HTR-8/SVneo (cell line): ENCODE measurements around the gene SPATA7.
A peak's percentile ranks its signal among the peaks of the same experiment; 100 is the strongest.
"Not testable (repeated sequence)": the region's sequence is repeated elsewhere in the genome, so short reads cannot be mapped to it uniquely, and the experiment has no call there.

ENCODE experiments used
- DNase-seq: peaks from one replicate; pipeline ENCODE4 v3.0.0; 2011; ENCODE audit warnings: low spot score, mixed read lengths; ENCODE audit not compliant: insufficient read length
- FAIRE-seq: peaks from 2 replicates; lab custom pipeline; 2011; peaks lifted over from hg19 to GRCh38; lab: Jason Lieb, UNC

SPATA7 gene, protein sequence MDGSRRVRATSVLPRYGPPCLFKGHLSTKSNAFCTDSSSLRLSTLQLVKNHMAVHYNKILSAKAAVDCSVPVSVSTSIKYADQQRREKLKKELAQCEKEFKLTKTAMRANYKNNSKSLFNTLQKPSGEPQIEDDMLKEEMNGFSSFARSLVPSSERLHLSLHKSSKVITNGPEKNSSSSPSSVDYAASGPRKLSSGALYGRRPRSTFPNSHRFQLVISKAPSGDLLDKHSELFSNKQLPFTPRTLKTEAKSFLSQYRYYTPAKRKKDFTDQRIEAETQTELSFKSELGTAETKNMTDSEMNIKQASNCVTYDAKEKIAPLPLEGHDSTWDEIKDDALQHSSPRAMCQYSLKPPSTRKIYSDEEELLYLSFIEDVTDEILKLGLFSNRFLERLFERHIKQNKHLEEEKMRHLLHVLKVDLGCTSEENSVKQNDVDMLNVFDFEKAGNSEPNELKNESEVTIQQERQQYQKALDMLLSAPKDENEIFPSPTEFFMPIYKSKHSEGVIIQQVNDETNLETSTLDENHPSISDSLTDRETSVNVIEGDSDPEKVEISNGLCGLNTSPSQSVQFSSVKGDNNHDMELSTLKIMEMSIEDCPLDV

DNA sequence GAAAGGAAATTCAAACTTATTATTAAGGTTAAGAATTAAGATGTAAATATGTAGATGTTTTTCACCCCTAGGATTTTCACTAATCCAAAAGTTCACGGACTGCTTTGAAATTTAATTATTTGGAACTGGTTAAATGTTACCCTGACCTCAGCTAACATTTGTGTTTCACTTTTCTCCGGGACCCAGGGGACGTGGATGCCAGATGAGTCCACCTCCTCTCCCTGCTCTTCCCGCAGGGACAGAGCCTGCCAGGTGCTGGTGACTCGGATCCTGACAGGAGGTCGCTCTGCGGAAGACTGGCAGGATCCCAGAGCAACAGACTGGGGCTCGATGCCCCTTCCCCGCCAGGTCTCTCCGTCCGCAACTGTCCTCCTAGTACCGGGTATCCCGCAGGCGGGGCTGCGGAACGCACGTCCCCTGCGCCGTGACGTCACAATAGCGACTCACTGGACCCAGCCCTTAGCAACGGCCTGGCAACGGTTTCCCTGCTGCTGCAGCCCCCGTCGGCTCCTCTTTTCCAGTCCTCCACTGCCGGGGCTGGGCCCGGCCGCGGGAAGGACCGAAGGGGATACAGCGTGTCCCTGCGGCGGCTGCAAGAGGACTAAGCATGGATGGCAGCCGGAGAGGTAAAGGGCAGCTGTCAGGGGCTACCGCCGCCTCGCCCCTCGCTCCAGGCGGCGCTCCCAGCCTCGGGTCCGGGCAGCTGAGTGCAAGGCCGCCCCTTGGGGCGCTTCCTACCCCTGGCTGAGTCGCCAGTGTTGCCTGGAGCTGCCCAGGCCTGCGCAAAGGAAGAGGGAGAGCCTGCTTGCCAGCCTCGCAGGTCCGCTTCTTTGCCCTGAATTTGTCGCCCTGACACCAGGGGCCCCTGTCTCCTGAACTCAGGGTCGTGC is at the start of gene SPATA7:
SPATA7 (plus strand) TSS at position 446 of the 890 bp plus-strand sequence; CDS start at position 608, 162 bp downstream.
- peak; percentile 88 for DNase-seq
- FAIRE-seq: peak; percentile 94

DNA sequence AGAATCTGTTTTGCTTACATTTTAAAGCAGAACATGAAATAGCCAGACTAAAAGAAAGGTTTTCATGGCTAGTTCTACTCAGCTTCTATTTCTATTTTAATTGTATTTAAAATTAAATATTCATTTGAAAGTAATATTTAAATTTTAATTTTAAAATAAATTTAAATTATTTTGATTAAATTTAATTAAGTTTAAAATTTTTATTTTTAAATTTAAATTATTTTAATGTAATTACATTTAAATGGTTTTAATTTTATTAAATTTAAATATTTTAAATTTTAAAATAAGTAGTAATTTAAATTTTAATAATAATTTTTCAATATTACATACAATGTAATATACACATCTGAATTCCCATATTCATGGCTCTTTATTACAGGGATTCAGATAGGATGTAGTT is 45.1 kb upstream of the SPATA7 start:
- DNase-seq (no peak), FAIRE-seq (no peak)

DNA sequence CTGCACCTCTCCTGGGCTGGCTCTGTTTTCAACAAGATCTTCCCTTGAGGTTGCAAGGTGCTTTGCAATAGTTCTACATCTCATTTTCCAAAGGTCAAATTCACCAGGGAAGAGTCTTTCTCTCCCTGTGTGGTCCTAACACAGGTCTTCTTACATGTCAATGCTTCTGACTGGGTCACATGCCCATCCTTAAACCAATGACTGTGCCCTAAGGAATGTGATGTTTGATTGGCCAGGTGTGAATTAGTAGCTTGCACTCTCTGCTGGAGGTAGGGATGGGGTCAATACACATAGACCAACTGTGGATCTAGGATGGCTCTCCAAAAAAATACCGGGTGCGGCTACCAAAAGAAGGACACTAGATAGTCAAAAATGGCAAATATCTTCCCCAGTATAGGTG is 42.5 kb upstream of the SPATA7 start:
- FAIRE-seq: no peak
- DNase-seq: no peak

DNA sequence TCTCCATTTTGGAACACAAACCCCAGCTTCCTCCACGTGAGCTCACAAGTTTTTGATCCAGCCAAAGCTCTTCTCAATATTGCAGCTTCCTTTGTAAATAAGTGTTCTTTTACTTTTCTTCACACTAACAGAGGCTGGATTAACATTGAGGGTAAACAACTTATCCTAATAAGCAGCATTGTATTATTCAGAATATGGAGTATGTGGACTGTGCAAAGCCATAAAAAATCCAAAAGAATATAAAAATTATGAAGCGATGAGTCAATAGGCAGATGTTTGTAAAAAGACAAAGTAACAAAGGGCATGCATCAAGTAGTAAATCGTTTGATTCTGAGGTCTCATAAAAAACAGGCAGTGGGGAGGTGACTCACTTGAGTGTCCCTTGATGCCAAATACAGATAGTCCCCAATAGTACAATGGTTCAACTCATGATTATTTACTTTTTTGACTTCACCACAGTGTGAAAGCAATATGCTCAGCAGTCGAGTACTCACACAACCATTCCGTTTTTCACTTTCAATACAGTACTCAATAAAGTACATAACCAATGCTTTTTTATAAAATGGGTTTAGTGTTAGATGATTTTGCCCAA is 39.3 kb upstream of the SPATA7 start:
- no peak for FAIRE-seq
- DNase-seq: no peak

DNA sequence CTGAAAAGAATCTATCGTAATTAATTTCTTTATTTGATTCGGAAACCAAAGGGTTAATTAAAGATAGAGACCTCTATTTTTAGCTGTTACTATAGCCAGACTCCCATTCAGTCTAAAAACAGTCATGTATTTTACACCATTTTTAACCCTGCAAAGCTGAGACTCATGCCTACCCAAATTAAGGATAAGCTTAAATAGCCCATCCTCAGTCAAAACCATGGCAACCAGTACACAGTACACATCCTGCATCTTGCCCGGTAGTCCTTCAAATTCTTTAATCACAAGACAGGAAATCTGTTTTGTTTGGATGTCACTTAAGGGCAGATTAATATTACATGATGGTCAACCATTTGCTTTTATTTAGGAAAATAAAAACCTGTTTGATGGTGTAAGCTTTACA is 36.9 kb upstream of the SPATA7 start:
- FAIRE-seq: no peak
- no peak for DNase-seq

DNA sequence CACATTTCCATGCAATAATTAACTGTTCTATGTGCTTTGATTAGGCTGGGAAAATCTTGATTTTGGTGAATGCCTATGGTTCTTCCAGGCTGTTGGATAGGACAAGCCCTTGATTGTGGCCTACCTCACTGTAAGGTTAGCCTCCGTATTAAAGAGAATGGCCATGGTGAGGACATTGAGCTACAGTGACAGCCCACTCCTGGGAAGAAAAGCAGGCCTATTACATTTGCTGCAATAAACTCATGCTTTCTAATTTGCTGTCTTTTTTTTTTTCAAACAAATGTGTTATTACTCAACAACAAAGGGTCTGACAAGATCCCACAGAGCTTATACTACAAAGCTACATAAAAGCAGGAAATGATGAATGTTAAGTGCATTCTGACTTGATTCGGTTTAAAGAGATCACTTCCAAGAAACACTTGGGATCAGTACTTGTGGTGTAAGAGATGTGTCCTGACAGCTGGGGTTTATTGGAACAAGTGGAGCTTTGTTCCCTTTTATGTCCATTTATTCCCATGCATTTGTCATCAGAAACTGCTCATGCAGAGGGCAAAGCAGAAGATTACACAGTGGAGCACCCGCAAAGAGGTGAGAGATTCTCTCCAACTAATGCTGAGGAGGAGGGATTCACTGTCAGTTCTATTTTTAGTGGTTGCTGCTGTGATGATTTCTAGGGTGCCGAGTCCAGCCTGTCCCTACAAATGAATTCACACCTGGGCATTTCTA is 33.3 kb upstream of the SPATA7 start:
- DNase-seq: no peak

DNA sequence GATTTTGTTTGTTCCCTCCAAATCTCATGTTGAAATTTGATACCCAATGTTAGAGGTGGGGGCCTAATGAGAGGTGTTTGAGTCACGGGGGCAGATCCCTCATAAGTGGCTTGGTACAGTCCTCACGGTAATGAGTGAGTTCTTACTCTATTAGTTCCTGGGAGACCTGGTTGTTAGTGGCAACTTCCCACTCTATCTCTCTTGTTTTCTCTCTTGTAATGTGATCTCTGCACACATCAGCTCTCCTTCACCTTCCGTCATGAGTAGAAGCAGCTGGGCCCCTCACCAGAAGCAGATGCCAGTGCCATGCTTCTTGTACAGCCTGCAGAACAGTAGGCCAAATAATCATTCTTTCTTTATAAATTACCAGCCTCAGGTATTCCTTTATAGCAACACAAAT is 32.8 kb upstream of the SPATA7 start:
- DNase-seq: no peak
- FAIRE-seq: no peak

More for the DNA sequence above, 33.3 kb upstream of the SPATA7 start:
- FAIRE-seq: no peak

DNA sequence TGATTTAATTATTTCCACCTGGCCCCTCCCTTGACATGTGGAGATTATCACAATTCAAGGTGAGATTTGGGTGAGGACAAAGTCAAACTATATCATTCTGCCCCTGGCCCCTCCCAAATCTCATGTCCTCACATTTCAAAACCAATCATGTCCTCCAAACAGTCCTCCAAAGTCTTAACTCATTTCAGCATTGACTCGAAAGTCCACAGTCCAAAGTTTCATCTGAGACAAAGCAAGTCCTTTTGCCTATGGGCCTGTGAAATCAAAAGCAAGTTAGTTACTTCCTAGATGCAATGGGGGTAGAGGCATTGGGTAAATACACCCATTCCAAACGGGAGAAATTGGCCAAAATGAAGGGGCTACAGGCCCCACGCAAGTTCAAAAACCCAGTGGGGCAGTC is 31.1 kb upstream of the SPATA7 start:
- no peak for DNase-seq
- no peak for FAIRE-seq

DNA sequence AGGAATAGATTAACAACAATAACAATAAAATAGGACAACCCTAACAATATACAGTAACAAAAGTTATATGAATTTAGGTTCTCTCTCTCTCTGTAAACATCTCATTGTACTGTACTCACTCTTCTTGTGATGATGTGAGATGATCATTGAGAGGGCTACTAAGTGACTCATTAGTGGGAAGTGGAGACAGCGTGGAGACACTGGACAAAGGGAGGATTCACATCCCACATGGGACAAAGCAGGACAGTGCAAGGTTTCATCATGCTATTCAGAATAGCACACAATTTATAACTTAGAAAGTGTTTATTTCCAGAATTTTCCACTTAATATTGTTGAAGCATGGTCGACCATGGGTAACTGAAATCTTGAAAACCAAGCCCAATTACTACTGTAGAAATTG is 26.0 kb upstream of the SPATA7 start:
- no peak for FAIRE-seq
- no peak for DNase-seq

DNA sequence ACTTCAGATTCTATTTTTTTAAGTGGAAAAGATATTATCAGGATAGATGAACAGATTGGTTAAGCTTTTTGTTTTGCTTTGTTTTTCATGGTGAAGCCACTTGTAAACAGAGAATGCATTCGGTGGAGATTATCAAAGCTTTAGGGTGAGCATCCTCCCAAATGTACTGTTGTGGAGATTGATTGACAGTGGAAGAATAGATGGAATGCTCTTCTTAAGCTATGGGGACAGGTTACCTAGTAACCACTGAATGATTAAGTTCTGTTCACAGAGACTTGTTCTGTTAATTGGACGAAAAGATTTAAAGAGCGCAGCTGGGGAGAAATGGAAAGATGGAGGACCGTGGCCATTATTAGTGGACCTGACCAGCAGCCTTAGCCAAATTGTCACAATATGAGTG is 21.8 kb upstream of the SPATA7 start:
- DNase-seq (no peak), FAIRE-seq (no peak)

DNA sequence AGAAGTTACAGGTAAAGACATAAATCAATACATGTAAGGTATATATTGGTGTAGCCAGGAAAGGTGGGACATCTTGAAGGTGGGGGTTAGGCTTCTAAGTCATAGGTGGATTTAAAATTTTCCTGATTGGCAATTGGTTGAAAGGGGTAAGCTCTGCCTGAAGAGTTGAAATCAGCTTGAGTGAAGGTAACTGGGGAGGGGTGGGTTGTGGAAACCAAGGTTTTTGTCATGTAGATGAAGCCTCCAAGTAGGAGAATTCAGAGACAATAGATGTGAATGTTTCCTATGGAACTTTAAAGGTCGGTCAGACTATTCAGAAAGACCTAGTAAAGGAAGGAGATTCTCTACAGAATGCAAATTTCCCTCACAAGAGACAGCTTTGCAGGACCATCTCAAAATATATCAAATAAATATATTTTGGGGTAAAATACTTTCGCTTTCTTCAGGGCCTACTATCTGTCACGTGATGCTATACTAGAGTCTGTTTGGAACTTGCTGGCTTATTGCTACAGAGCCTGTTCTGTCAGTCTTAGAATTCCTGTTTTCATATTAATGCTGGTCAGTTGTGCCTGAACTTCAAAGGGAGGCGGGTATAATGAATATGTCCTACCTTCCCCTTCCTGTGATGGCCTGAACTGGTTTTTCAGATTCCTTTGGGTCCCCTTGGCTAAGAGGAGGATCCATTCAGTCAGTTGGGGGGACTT is 20.6 kb upstream of the SPATA7 start:
- DNase-seq: no peak
- no peak for FAIRE-seq

DNA sequence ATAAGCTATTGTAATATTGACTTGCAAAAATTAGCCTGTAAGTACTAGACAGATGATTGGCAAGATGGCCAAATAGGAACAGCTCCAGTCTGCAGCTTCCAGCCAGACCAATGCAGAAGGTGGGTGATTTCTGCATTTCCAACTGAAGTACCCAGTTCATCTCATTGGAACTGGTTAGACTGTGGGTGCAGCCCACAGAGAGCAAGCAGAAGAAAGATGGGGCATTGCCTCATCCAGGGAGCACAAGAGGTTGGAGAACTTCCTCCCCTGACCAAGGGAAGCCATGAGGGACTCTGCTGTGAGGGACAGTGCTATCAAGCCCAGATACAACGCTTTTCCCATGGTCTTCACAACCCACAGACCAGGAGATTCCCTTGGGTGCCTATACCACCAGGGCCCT is 16.0 kb upstream of the SPATA7 start:
- no peak for FAIRE-seq
- DNase-seq: no peak

DNA sequence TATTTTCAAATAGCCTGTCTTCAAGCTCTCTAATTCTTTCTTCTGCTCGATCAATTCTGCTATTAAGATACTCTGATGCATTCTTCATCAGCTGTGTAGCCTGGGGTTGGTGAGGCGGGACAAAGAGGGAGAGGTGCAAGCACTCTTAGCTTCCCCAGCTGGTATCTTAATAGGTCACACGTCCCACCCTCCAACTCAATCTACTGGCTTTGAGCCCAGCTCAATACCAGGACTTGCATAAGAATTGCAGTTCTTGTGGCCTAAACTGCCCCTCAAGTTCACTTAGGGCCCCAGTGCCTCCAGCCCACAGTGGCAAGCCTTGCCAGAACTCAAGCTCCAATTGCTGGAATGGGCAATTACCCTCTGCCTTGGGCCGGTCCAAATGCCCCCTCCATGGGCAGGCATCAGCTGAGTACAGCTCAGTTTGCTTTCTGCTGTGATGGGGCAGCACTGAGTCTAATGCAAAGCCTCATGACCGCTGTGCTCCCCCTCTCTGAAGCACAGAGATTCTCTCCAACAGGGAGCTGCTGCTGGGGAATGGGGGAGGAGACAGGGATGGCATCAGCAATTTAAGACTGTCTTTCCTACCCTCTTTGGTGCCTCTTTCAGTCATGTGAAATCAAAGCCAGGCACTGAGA is 5.6 kb upstream of the SPATA7 start:
- DNase-seq: no peak
- no peak for FAIRE-seq

DNA sequence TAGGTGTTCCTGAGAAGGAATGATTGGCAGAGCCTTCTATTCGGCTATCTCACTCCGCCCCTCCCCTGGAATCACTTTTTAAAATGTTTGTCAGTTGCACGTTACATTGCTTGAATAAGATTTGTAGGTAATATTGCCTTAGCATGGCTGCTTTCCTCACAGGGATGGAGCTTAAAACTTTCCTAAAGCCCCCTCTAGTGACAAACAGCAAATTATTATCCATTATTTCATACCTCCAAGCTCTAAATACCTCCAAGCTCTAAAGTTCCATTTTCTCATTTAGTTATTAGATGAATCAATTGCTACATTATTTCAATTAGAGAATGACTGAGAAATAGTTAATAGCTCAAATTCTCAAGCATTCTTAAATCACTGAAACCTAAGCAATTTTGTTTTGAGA is 5.1 kb upstream of the SPATA7 start:
- DNase-seq: peak; percentile 11

DNA sequence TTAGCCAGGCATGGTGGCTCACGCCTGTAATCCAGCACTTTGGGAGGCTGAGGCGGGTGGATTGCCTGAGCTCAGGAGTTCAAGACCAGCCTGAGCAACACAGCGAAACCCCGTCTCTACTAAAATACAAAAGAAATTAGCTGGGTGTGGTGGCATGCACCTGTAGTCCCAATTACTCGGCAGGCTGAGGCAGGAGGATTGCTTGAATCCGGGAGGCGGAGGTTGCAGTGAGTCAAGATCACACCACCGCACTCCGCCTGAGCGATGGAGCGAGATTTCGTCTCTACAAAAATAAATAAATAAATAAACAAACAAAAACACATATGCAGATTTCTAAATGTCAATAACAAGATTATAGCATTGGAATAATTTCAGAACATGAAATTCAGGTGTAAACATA is 3.8 kb upstream of the SPATA7 start:
- not testable (repeated sequence) for FAIRE-seq, DNase-seq

More for the DNA sequence above, 5.1 kb upstream of the SPATA7 start:
- FAIRE-seq: no peak

DNA sequence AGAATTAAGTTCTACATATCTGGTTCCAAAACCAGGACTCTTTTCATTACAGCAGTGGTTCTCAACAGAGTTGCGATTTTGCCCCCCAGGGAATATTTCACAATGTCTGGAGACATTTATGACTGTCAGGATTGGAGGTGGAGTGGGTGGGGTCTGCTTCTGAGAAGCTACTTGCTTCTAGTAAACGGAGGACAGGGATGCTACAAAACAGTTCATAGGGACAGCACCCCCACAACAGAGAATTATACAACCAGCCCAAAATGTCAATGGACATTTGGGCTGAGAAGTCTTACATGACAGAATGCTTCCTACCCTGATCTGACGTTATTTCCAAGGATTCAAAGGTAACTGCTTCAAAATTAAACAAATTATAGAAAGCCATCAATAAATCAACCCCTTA is 739 bp upstream of the SPATA7 start:
- DNase-seq (peak; percentile 8), FAIRE-seq (no peak)

DNA sequence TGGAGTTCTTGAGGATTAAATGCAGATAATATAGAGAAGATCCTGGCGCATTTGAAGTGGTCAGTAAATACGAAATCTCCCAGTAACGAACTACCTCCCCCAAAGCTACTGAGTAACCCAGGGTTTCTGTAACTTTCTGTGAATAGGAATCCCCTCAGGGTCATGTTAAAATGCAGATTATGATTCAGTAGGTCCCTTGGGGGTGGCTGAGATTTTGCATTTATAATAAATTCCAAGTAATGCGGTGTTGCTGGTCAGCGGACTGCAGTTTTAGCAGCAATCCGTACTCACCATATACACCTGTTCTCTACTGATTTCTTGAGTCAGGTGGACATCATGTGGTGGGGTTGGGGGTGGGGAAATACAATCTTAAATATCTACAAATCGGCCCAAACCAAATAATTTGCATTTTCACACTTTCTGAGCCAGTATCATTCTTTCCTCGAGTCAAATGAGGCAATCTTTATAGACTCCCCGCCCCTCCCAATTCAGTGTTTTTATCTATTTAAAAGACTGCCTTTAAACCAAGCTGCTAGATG is 868 bp downstream of the SPATA7 start:
- DNase-seq (no peak), FAIRE-seq (no peak)

DNA sequence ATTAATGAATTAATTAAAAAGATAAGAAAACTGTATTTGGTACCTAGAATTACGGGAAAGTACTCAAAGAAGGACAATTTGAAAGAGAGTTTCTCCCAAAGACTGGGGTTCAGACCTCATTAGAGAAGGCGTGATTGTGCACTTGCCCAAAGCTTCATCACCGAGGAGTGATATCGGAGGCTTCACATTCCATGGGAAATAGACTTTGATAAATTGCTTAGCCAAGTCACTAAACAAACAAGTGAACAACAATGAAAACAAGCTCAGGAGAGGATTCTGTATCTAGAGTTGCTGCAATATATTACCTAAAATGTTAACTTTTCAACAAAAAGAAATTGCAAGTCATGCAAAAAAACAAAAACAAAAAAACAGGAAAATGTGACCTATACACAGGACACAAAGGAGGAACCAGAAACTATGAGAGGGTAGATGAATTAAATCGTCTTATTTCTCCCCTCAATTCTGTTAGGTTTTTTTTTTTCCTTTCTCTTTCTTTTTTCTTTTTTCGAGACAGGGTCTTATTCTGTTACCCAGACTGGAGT is 3.4 kb downstream of the SPATA7 start:
- DNase-seq: no peak
- no peak for FAIRE-seq
